ENCODE results near the gene AP2M1.

Gene AP2M1

GRCh38 chr3:184229394-184230080, 54.9 kb downstream of the AP2M1 start, which contains the start of gene VWA5B2:
Gene VWA5B2 (plus strand): TSS chr3:184229585. CDS start chr3:184230529, 944 bp downstream.
- DNase-seq: peak; percentile 68

DNA sequence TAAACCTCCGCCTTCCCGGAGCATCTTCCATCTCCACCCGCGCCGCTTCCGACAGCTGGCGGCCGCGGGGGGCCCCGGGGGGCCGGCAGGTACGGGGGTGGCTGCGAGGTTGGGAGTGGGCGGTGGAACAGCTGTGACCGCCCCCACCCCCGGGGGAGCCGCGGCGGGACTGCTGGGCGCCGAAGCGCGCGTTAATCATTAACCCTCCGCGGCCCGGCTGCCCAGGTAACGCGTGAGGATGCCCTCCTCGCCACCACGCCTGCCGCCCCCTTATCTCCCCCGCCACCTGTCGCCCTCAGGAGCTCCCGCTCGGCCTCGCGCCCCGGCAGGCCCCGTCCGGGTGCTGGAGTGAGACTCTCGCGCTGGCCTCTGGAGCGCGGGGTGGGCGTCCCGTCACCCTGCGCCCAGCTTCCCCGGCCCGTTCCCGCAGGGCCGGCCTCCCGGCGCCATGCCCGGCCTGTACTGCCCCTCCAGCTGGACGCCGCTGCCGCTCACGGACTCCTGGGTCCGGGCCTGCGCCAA, 55.5 kb downstream of the AP2M1 start:
- DNase-seq: no peak

DNA sequence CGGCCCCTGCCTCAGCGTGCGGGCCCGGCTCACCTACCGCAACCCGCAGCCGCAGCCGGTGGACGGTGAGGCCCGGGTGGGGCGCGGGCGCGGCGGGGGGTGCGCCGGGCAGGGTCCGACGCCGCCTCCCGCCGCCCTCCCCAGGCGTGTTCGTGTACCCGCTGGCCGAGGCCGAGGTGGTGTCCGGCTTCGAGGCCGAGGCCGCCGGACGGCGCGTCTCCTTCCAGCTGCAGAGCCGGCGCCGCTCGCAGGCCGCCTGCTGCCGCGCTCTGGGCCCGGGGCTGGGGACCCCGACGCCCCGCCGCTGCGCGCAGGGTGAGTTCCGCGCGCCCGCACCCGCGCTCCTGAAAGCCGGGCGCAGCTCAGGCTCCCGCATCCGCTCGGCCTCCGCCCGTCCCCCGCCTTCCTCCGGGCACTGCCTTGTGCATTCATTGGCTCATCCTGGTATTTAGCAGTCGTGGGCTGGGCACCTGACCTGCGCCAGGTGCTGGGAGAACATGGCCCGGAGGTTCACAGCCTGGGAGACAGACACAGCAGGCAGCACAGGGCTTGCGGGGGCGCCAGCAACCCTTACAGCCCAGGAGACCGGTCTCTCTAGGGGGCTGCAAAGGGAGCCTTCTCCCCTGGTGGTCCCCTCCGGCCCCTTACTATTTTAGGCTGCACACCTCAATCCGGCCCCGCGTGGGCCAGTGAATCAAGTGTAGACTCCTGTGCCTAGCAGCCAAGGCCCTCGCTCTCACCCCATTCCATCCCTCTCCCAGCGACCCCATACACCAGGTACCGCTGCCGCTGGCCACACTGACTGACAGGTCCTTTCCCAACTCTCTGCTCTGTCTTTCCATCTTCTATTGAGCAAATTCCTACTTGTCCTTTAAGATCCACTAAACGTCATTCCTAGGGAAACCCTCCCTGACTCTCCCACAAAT, 56.2 kb downstream of the AP2M1 start:
- peak; percentile 60 for DNase-seq

DNA sequence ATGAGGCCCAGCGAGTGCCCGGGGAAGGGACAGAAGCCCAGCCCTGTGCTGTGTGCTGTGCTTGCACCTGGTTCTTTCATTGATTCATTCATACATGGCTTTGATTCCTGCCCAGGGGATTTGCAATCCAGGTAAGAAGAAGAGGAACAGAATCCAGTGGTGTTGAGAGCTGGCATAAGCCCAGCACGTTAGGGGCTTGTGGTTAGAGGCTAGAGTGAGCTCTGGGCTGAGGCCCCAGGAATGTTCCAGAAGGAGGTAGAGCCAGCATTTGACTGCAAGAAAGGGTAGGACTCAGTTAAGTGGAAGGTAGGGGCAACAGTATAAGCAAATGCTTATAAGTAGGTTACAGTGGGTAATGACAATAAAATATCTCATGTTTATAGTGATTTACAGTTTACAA, 57.0 kb downstream of the AP2M1 start:
- DNase-seq: peak; percentile 30

DNA sequence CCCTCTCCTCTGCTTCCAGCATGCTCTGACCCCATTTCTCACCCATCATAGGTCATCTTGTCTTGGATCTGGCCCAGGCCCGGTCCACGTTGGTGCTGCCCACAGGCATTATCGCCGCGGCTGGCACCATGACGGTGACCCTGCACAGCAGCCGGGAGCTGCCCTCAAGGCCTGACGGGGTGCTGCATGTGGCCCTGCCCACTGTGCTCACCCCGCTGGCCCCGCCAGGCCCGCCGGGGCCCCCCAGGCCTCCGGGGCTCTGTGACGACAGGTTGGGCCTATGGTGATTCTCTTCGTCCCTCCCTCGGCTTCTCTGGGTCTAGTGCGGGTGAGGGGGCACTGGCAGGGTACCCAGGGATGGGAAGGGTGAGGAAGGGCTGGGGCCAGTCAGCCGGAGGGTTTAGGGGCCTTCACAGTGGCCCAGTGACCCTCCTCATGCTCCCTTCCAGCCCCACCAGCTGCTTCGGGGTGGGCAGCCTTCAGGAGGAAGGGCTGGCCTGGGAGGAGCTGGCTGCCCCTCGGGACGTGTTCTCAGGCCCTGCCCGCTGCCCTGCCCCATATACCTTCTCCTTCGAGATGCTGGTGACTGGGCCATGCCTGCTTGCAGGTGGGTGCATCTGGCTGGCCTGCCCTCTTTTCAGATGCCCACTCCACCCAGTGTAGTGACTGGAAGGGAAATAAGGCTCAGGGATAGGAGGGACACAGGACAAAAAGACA, 58.6 kb downstream of the AP2M1 start:
- no peak for DNase-seq
